GM19463 (cell line): ENCODE results near the gene EDEM2.
"Not testable (repeated sequence)": the region's sequence is repeated elsewhere in the genome, so short reads cannot be mapped to it uniquely, and the experiment has no call there.

Experiments used
- ATAC-seq: cut with Tn5 transposase; IDR thresholded peaks from one replicate; pipeline ENCODE4 v1.9.1; 2021; ENCODE audit warnings: mild to moderate bottlenecking, moderate library complexity; ENCODE audit not compliant: unreplicated experiment

Gene EDEM2

GRCh38 chr20:35171753-35172433 lies 24.8 kb upstream of the EDEM2 start, which contains the start of gene PROCR:
Gene PROCR (plus strand): TSS chr20:35172072. CDS start chr20:35172155, 83 bp downstream.
- ATAC-seq, result no peak

- ATAC-seq, result no peak
These were observed 24.3 kb upstream of the EDEM2 start for GRCh38 chr20:35171438-35171752.

GRCh38 chr20:35168701-35169409 lies 21.7 kb upstream of the EDEM2 start:
- ATAC-seq, result not testable (repeated sequence)

GRCh38 chr20:35167787-35168186 lies 20.7 kb upstream of the EDEM2 start:
- no peak for ATAC-seq

- ATAC-seq, result no peak
These were observed 19.2 kb upstream of the EDEM2 start for GRCh38 chr20:35166242-35166830.

- ATAC-seq, result no peak
These were observed 18.4 kb upstream of the EDEM2 start for GRCh38 chr20:35165221-35166185.

GRCh38 chr20:35164531-35164930 lies 17.4 kb upstream of the EDEM2 start:
- ATAC-seq, result not testable (repeated sequence)

- not testable (repeated sequence) for ATAC-seq
These were observed 13.2 kb upstream of the EDEM2 start for GRCh38 chr20:35160341-35160740.

GRCh38 chr20:35156978-35157377 lies 9.8 kb upstream of the EDEM2 start:
- ATAC-seq, result no peak

- ATAC-seq, result no peak
These were observed 8.8 kb upstream of the EDEM2 start for GRCh38 chr20:35155936-35156335.

- ATAC-seq, result no peak
These were observed 4.6 kb upstream of the EDEM2 start for GRCh38 chr20:35151736-35152135.

- no peak for ATAC-seq
These were observed 3.9 kb upstream of the EDEM2 start for GRCh38 chr20:35150846-35151579.

- peak; percentile 7 for ATAC-seq
These were observed 487 bp upstream of the EDEM2 start for GRCh38 chr20:35147575-35148071.

GRCh38 chr20:35146299-35146919 lies 727 bp downstream of the EDEM2 start:
- no peak for ATAC-seq

GRCh38 chr20:35145141-35145564 lies 2.0 kb downstream of the EDEM2 start:
- no peak for ATAC-seq

- ATAC-seq, result no peak
These were observed 2.4 kb downstream of the EDEM2 start for GRCh38 chr20:35144694-35145093.

- no peak for ATAC-seq
These were observed 11.1 kb downstream of the EDEM2 start for GRCh38 chr20:35135867-35136586.

- ATAC-seq, result no peak
These were observed 12.3 kb downstream of the EDEM2 start for GRCh38 chr20:35134880-35135279.

- no peak for ATAC-seq
These were observed 12.7 kb downstream of the EDEM2 start for GRCh38 chr20:35134472-35134871.
